Measurements from ENCODE around the gene ELL. TPM values are rescaled to one million over a fixed set of nuclear protein-coding genes. Genes with fewer than 3 reads are reported as not detected.

Gene ELL
- total RNA-seq, 4 donors from 2014 or later: 9.1 to 35.1 (median 20.1) TPM

GRCh38 chr19:18450021-18450930 is 71.6 kb downstream of the ELL start:
- intact Hi-C loops (cut with DNase I): loop anchor here (5.0 kb wide), 1 partner anchor 397 kb away; no protein-coding TSS in a partner anchor
- TF ChIP-seq, protein P1, sequence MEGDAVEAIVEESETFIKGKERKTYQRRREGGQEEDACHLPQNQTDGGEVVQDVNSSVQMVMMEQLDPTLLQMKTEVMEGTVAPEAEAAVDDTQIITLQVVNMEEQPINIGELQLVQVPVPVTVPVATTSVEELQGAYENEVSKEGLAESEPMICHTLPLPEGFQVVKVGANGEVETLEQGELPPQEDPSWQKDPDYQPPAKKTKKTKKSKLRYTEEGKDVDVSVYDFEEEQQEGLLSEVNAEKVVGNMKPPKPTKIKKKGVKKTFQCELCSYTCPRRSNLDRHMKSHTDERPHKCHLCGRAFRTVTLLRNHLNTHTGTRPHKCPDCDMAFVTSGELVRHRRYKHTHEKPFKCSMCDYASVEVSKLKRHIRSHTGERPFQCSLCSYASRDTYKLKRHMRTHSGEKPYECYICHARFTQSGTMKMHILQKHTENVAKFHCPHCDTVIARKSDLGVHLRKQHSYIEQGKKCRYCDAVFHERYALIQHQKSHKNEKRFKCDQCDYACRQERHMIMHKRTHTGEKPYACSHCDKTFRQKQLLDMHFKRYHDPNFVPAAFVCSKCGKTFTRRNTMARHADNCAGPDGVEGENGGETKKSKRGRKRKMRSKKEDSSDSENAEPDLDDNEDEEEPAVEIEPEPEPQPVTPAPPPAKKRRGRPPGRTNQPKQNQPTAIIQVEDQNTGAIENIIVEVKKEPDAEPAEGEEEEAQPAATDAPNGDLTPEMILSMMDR (IDR thresholded peaks at IDR 0.05): no peak
- TF ChIP-seq POLR2A (IDR thresholded peaks at IDR 0.05; ENCODE audit: low read depth): no peak
- no peak for TF ChIP-seq EP300 (IDR thresholded peaks at IDR 0.05)
- no peak for TF ChIP-seq POLR2AphosphoS5 (IDR thresholded peaks at IDR 0.05)
- 55% methylated on average over 10 of the region's 33 CpGs for WGBS
- no peak overlapping the region for H3K27ac ChIP-seq (replicated peaks in 1 of 4)
- H3K36me3 ChIP-seq: peaks cover 33 to 92% (median 80%) of the 10 kb centered on the region in 4 donors
- DNase-seq (ENCODE audit: extremely low spot score): no peak
- peaks cover 11 to 21% (median 15%) of the 10 kb centered on the region in 4 donors for H3K4me1 ChIP-seq
- H3K4me3 ChIP-seq: no peak overlapping the region
- H3K9me3 ChIP-seq: no peaks in the 10 kb centered on the region
- H3K27me3 ChIP-seq: no peaks in the 10 kb centered on the region

DNA sequence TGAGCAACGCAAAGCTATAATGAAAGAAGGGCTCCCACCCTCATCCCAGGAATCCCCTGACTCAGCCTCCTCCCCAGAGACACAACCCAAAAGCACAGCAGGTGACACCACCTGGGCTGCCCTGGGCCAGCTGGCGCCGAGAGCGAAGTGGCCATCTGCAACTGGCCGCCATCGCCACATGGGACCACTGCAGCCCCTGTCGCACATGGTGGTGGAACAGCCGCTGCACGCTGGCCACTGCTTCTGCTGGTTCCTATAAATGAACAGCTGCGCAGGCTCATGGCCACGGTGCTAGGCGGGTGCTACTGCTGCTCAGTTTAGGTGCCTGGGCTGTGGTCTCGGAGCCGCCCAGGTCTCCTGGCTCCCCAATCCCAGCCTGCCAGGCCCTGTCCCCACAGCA is 72.3 kb downstream of the ELL start:
- no peaks in the 10 kb centered on the region for H3K27me3 ChIP-seq
- H3K4me1 ChIP-seq: peaks cover 11 to 21% (median 15%) of the 10 kb centered on the region in 4 donors
- H3K4me3 ChIP-seq: no peak overlapping the region
- TF ChIP-seq POLR2A (IDR thresholded peaks at IDR 0.05; ENCODE audit: low read depth): no peak
- TF ChIP-seq, protein P1 (IDR thresholded peaks at IDR 0.05): no peak
- TF ChIP-seq POLR2AphosphoS5 (IDR thresholded peaks at IDR 0.05): no peak
- no peak for TF ChIP-seq EP300 (IDR thresholded peaks at IDR 0.05)
- 93% methylated on average over 13 of the region's 14 CpGs for WGBS
- H3K36me3 ChIP-seq: peaks cover 40 to 93% (median 87%) of the 10 kb centered on the region in 4 donors
- no peaks in the 10 kb centered on the region for H3K9me3 ChIP-seq
- H3K27ac ChIP-seq (replicated peaks in 1 of 4): no peak overlapping the region
- no peak for DNase-seq (ENCODE audit: extremely low spot score)
- intact Hi-C loops (cut with DNase I): no loop called here

GRCh38 chr19:18446811-18447359 is 75.0 kb downstream of the ELL start:
- peaks cover 51 to 90% (median 90%) of the 10 kb centered on the region in 4 donors for H3K36me3 ChIP-seq
- intact Hi-C loops (cut with DNase I): no loop called here
- 92% methylated on average over 9 of the region's 12 CpGs for WGBS

DNA sequence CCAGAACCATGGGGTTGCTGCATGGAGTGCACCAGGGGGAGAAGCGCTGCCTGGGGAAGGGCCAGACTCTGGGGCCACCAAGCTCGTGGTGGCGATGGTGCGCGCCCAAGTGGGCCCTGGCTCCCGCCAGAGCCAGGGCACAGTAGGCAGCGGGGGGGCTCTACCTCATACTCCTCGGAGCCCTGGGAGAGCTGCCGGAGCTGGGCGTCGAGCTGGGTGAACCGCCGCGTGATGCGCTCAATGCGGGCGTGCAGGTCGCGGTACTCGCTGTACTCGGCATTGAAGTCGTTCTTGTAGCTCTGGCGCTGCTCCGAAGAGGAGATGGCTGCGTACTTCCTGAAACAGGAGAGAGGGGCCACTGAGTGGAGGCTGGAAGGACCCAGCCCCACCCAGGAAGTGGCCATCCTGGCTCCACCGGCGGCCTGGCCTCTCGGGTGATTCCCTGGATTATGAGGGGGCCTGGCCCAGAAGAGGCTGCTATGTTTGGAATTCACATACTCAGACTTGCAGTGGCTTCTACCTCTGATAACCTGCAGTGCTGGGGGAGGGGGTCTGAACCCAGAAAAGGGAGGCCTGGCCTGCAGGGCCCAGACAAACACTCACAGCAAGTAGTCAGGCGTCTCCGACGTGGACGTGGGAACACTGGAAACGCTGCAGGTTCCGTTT is 75.6 kb downstream of the ELL start:
- intact Hi-C loops (cut with DNase I): no loop called here
- WGBS: 88% methylated on average over 29 of the region's 34 CpGs

More at GRCh38 chr19:18446811-18447359, 75.0 kb downstream of the ELL start:
- Histone ChIP-seq H3K27ac (replicated peaks in 1 of 4) (no peak overlapping the region), H3K4me3 (no peak overlapping the region), H3K4me1 (peaks cover 11 to 29% (median 21%) of the 10 kb centered on the region in 4 donors), H3K27me3 (no peaks in the 10 kb centered on the region), H3K9me3 (no peaks in the 10 kb centered on the region)
- no peak for DNase-seq (ENCODE audit: extremely low spot score)
- TF ChIP-seq EP300 (IDR thresholded peaks at IDR 0.05) (no peak), POLR2AphosphoS5 (IDR thresholded peaks at IDR 0.05) (no peak), POLR2A (IDR thresholded peaks at IDR 0.05; ENCODE audit: low read depth) (no peak)
- TF ChIP-seq, protein P1 (IDR thresholded peaks at IDR 0.05): no peak

More for the DNA sequence above, 75.6 kb downstream of the ELL start:
- Histone ChIP-seq H3K27me3 (no peaks in the 10 kb centered on the region), H3K4me3 (no peak overlapping the region), H3K4me1 (peaks cover 8 to 23% (median 16%) of the 10 kb centered on the region in 4 donors), H3K27ac (replicated peaks in 1 of 4) (no peak overlapping the region), H3K9me3 (no peaks in the 10 kb centered on the region), H3K36me3 (peaks cover 51 to 84% (median 84%) of the 10 kb centered on the region in 4 donors)
- no peak for DNase-seq (ENCODE audit: extremely low spot score)
- no peak for TF ChIP-seq POLR2A (IDR thresholded peaks at IDR 0.05; ENCODE audit: low read depth)
- TF ChIP-seq EP300 (IDR thresholded peaks at IDR 0.05): no peak
- TF ChIP-seq, protein P1 (IDR thresholded peaks at IDR 0.05): no peak
- TF ChIP-seq POLR2AphosphoS5 (IDR thresholded peaks at IDR 0.05): no peak
